Measurements from ENCODE around the gene TMCC2. TPM values are rescaled to one million over a fixed set of nuclear protein-coding genes. Genes with fewer than 3 reads are reported as not detected.

Gene TMCC2
- total RNA-seq, 3 donors from 2014 or later (not counting 1 experiment from before 2014, with no cell fraction given) = 0.93 to 1.5 (median 1.1) TPM

- 81% methylated on average over 10 of the region's 10 CpGs for WGBS (ENCODE audit: insufficient coverage)
- Histone ChIP-seq H3K4me3 (ENCODE audit: low read length) (no peak overlapping the region), H3K4me1 (ENCODE audit: control insufficient read depth, insufficient read depth, low read length) (peaks cover 11% of the 10 kb centered on the region), H3K27me3 (ENCODE audit: control insufficient read depth, insufficient read depth, low read length) (peaks cover 3% of the 10 kb centered on the region), H3K27ac (ENCODE audit: low read length) (no peak overlapping the region), H3K9me3 (ENCODE audit: control insufficient read depth, insufficient read depth, low read length) (no peaks in the 10 kb centered on the region), H3K36me3 (ENCODE audit: control insufficient read depth, insufficient read depth, low read length) (no peaks in the 10 kb centered on the region)
- intact Hi-C loops (cut with micrococcal nuclease) = loop anchor here (5.0 kb wide), 1 partner anchor 117 kb away; no protein-coding TSS in a partner anchor
- DNase-seq = no peak
- no peak for ATAC-seq
- H3K27me3 Mint-ChIP-seq (ENCODE audit: low read depth in 2 of 2) = peaks cover 7 to 11% of the 10 kb centered on the region in 2 donors
- no peak overlapping the region for H3K27ac Mint-ChIP-seq
- TF ChIP-seq CTCF (IDR thresholded peaks at IDR 0.05) = no peak
- no peak overlapping the region for H3K4me3 Mint-ChIP-seq
- H3K9me3 Mint-ChIP-seq = no peaks in the 10 kb centered on the region
- peaks cover 7 to 18% of the 10 kb centered on the region in 2 donors for H3K4me1 Mint-ChIP-seq
- no peaks in the 10 kb centered on the region for H3K36me3 Mint-ChIP-seq
Measured at GRCh38 chr1:205259324-205259832, 31.6 kb downstream of the TMCC2 start.

GRCh38 chr1:205259998-205260397 is 32.3 kb downstream of the TMCC2 start:
- WGBS (ENCODE audit: insufficient coverage) = 76% methylated on average over 1 of the region's 1 CpG
- H3K4me3 Mint-ChIP-seq = no peak overlapping the region
- H3K27ac Mint-ChIP-seq = no peak overlapping the region
- Histone ChIP-seq H3K4me1 (ENCODE audit: control insufficient read depth, insufficient read depth, low read length) (peaks cover 11% of the 10 kb centered on the region), H3K27ac (ENCODE audit: low read length) (no peak overlapping the region), H3K36me3 (ENCODE audit: control insufficient read depth, insufficient read depth, low read length) (no peaks in the 10 kb centered on the region), H3K9me3 (ENCODE audit: control insufficient read depth, insufficient read depth, low read length) (no peaks in the 10 kb centered on the region), H3K27me3 (ENCODE audit: control insufficient read depth, insufficient read depth, low read length) (peaks cover 3% of the 10 kb centered on the region), H3K4me3 (ENCODE audit: low read length) (no peak overlapping the region)
- no peaks in the 10 kb centered on the region for H3K9me3 Mint-ChIP-seq
- intact Hi-C loops (cut with micrococcal nuclease) = loop anchor here (5.0 kb wide), 1 partner anchor 118 kb away; no protein-coding TSS in a partner anchor
- peaks cover 7 to 11% of the 10 kb centered on the region in 2 donors for H3K27me3 Mint-ChIP-seq (ENCODE audit: low read depth in 2 of 2)
- peaks cover 7 to 18% of the 10 kb centered on the region in 2 donors for H3K4me1 Mint-ChIP-seq
- TF ChIP-seq CTCF (IDR thresholded peaks at IDR 0.05) = no peak
- no peak for DNase-seq
- H3K36me3 Mint-ChIP-seq = no peaks in the 10 kb centered on the region
- ATAC-seq = no peak

- no peaks in the 10 kb centered on the region for H3K9me3 Mint-ChIP-seq
- no peaks in the 10 kb centered on the region for H3K36me3 Mint-ChIP-seq
- 43% methylated on average over 7 of the region's 8 CpGs for WGBS (ENCODE audit: insufficient coverage)
- peaks cover 3% of the 10 kb centered on the region for H3K27me3 ChIP-seq (ENCODE audit: control insufficient read depth, insufficient read depth, low read length)
- DNase-seq (no peak), ATAC-seq (no peak)
- H3K4me1 Mint-ChIP-seq = peaks cover 3 to 15% of the 10 kb centered on the region in 2 donors
- intact Hi-C loops (cut with micrococcal nuclease) = no loop called here
- H3K4me3 ChIP-seq (ENCODE audit: low read length) = no peak overlapping the region
- H3K27ac ChIP-seq (ENCODE audit: low read length) = no peak overlapping the region
- no peaks in the 10 kb centered on the region for H3K9me3 ChIP-seq (ENCODE audit: control insufficient read depth, insufficient read depth, low read length)
- no peak overlapping the region for H3K27ac Mint-ChIP-seq
- H3K36me3 ChIP-seq (ENCODE audit: control insufficient read depth, insufficient read depth, low read length) = no peaks in the 10 kb centered on the region
- H3K4me1 ChIP-seq (ENCODE audit: control insufficient read depth, insufficient read depth, low read length) = peaks cover 11% of the 10 kb centered on the region
- H3K4me3 Mint-ChIP-seq = no peak overlapping the region
- peaks cover 4 to 11% of the 10 kb centered on the region in 2 donors for H3K27me3 Mint-ChIP-seq (ENCODE audit: low read depth in 2 of 2)
- no peak for TF ChIP-seq CTCF (IDR thresholded peaks at IDR 0.05)
Measured at GRCh38 chr1:205260948-205261732, 33.4 kb downstream of the TMCC2 start.
